GM18502 (cell line): ENCODE data around the gene ECI1.
"Not testable (repeated sequence)": the region's sequence is repeated elsewhere in the genome, so short reads cannot be mapped to it uniquely, and the experiment has no call there.

Experiments
- ATAC-seq: cut with Tn5 transposase; IDR thresholded peaks from one replicate; pipeline ENCODE4 v1.9.1; 2021; ENCODE audit warnings: mild to moderate bottlenecking; ENCODE audit not compliant: unreplicated experiment, poor library complexity

ECI1 gene

DNA sequence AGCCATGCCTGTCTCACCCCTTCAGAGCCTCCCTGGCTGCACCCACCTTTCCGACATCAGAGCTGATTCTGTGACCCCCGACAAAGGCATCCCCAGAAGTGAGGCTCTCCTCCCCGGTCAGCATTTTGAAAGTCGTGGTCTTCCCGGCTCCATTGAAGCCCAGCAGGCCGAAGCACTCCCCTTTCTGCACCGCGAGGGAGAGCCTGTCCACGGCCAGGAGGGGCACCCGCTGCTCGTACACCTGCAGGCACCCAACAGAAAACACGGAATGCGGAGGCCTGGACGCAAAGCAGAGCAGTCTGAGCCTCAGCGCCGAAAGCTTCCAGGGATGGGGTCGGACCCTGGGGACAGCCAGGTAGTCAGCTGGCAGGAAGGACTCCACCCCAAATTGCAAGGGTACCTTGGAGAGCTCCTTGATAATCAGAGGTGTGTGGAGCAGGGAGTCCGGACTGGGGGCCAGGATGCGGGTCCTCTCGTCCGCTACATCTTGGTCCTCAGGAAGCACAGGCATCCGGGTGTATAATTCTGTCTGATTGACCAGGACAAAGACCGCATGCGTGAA, 29.7 kb upstream of the ECI1 start:
- ATAC-seq = no peak

DNA sequence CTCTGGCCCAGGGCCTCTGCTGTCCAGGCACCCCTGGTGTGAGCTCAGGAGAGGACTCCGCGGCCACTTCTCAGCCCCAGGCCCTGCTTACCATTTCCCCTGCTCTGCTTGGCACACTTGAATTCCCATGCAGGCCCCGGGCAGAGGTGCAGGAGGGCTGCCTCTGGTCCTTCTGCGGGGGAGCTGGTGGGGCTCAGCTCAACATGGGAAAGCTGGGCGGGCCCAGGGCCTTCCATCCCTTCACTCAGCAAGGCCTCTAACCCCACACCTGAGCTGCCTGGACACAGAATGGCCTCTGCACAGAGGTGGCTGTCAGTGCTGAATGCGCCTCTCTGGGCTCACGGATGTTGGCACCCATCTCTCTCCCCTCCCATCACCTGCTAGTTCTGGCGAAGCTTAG, 29.1 kb upstream of the ECI1 start:
- ATAC-seq = no peak

DNA sequence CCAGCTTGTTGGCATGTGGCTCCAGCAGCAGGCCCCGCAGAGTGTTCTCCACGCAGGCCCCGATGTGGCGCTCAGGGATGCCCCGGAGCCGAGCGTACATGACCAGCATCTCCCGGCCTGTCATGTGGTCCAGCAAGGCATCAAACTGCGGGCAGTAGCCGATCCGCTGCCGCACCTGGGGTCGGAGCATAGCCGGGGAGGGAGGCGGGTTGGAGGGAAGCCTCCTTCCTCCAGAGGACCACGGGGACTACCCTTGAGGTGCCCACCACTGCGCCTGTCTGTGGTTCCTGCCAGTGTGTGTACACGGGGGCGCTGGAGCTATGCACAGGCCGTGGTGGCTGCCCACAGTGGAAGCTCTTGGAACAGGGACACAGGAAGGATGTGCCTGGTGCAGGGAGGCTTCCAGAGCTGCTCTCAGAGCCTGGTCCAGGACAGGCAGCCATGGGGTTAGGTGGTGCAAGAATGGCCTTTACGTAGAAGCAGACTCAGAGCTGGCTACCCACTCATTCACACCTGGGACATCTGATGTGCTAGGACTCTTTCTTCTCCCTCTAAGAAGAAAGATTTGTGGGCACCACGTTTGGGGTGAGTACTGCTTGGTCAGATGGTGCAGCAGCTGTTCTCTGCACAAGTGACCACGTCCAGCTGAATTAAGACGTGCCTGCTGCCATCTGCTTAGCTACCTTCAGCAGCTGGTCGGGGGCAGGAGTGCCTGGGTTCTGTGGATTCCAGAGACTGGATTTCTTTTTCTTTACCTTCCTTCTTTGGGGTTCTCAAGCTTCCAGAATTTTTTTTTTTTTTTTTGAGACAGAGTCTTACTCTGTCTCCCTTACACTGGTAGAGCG, 27.8 kb upstream of the ECI1 start:
- no peak for ATAC-seq

DNA sequence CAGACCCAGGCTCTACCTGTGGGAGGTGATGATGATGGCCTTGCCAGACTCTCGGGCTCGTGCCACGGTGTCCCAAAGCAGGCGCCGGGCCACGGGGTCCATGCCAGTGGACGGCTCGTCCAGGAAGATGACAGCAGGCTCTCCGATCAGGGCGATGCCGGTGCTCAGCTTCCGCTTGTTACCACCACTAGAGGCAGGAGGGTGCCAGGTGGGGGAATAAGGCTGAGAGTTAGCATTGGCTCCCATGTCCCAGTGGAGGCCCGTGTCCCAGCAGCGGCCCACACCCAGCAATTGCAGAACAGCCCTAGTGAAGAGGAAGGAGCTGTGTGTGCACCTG, 26.9 kb upstream of the ECI1 start:
- ATAC-seq = no peak

DNA sequence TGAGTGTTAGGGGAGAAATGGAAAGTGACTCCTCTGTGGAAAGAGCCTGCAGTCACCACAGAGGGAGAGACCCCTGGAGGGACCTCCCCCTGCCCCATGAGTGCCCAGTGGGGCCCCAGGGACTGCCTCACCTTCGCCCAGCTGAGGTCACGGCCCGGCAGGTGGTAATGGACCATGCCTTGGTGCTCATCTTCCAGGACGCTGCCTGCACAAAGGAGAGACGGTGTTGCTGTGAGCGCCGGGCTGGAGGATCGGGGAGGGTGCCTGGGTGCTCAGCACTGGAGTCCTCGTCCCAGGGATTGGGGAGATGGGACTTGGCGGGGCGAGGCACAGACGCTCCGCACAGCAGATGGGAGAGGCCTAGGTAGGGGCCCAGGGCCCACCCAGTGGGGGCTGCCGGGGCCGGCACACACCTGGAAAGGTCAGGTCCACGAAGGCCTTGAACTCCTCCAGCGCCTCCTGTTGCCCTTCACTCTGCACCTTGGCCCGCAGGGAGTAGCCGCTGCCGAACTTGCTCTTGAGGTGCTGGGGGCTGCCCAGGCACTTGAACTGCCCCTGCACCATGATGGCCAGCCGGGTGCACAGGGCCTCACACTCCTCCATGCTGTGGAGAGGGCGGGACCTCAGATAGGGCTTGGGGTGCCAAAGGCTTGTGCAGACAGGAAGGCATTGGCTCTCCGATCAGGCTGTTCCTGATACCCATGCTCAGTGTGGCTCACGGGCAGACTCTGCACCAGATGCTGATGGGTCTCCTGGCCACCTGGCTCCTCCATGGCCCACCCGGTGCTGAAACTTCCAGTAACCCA, 26.3 kb upstream of the ECI1 start:
- no peak for ATAC-seq

DNA sequence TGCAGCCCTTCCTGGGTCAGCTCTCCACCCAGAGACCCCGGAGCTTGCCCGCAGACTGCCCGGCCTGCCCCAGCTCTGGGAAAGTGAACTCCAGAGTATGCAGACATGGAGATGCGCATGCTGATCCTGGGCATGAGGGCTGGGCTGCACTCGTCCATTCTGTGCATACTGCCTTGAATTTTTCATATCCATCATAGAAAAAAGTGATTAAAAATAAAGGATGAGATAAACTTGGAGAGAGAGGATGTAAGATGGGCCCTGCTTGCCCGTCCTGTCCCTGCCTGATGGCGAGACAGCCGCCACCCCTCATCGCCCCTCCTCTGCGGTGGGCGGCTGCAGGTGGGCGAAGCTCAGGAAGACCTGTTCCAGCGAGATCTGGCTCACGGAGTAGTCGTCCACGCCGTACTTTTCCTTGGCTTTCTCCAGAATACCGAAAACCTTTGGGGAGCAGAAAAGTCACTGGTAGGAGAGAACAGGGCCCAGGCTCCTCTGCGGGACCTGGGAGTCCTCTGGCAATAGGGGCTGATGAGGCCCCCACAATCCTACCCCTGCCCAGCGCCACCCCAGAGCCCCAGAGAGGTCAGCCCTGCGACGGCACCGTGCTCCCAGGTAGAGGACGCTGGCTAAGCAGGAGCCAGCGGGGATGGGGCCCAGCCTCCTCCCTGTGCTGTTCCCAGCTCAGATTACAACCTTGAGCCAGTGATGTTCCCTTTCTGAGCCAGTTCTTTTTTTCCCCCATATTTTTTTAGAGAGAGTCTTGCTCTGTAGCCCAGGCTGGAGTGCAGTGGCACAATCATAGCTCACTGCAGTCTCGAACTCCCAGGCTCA, 25.2 kb upstream of the ECI1 start:
- ATAC-seq = no peak

DNA sequence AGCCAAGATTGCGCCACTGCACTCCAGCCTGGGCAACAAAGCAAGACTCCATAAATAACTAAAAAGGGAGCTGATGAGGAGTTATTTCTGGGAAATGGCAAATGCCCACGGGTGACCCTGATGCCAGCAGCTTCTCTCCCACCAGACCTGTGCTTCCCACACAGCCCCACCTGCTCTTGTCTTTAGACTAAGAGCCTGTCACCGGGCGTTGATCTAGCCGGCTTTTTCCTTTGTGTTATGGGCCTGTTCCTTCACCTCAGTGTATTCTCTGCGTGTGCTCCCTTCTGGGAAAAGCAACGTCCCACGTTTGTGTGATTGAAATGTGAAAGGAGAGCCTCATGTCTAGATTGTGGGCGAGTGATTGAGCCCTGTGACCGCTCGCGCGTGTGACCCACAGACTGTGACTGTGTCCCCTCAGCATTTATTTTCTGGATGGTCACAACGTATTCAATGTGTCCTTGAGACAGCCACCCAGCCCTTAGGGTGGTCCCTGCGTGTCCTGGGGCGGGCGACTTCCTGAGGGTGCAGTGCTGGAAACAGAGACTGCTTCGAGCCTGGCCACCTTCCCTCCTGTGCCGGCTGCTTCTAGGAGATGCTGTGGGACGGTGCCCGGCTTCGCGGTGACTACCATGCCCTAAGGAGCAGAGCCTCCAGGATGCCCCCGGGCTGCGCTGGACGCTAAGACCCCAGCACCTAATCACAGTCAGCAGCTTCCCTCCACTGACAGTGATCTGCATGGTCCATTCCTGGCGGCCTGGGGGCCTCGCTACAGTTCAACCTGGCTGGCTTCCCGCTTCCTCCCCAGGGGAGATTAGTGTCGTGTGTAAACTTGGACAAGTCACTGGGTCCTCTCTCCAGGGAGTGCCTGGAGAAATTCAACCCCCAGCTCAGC, 24.3 kb upstream of the ECI1 start:
- ATAC-seq = no peak

GRCh38 chr16:2273931-2274330, 22.5 kb upstream of the ECI1 start:
- ATAC-seq = no peak

DNA sequence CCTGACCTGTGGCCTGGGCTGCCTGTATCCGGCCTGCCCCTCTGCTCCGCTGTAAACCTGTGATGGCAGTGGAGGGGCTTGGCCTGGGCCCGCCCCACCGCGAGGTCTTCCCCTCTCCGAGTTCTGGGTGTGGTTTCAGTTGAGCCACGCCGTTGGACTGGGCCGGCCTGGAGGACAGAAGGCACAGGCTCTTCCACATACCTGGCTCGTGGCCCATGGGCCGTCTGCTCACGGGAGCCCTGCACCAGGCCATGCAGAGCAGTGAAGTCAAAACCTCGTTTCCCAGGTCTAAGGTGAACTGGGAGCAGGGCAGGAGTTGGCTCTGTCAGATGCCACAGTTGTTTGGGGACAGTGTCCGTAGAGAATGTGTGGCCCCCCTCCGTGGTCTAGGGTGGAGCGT, 22.1 kb upstream of the ECI1 start:
- no peak for ATAC-seq

DNA sequence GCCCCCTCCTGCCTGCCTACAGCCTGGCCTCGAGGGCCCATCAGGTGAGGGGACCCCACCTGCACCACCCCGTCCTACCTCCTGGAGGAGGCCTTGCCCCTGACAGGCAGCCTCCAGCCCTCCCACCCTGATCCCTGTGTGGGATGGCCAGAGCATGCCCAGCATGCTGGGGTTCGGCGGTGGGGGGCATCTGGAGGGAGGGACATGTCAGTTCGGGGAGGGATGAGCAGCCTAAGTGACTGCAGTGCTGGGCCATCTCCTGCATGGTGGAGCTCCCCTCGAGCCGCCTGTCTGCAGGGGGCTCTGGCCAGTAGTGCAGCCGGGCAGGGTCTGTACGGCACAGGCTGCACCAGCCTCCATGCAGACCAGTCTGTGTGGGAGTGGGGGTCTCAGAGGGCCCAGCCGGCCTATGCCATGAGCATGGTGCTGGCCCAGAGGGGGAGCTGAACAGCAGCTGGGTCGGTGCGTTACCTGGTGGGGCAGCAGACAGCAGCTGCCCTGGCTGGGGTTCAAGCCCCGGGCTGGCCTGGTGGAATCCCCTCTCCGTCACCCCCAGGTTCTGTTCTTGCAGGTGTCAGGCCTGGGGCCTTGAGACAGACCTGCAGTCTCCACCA, 20.6 kb upstream of the ECI1 start:
- ATAC-seq = no peak

DNA sequence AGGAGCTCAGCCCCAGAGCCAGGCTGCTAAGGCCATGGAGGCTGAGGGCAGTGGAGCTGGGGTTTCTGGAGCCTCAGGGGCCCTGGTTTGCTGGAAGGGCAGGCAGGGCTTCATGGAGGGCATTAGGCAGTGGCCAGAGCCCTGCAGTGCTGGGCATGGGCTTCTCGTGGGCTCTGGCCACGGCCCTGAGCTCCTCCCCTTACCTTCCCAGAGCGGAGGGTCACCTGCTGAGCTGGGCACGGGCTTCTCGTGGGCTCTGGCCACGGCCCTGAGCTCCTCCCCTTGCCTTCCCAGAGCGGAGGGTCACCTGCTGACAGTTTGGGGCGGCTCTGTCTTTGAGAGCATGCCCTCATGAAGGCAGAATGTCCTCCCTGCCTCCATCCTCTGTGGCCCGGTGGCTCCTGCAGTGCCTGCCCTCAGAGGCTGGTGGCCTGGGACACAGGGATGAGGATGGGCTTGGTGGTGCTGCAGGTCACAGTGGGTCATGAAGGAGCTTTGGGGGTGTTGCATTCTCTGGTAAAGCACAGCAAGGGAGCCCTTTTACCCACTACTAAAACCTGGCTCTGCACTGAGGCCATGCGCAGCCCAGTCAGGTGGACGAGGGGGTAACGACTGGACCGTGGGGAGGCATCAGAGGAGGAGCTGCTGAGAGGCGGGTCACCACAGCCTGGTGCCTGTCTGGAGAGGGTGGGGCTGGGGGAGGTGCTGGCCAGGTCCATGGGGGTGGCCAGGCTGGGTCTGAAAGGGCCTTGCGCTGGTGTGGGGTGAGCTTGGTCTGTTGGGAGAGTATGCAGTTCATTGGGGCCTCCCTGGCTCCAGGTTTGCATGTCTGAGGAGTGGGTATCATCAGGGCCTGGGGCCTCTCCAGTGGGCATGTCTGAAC, 19.4 kb upstream of the ECI1 start:
- ATAC-seq = no peak

DNA sequence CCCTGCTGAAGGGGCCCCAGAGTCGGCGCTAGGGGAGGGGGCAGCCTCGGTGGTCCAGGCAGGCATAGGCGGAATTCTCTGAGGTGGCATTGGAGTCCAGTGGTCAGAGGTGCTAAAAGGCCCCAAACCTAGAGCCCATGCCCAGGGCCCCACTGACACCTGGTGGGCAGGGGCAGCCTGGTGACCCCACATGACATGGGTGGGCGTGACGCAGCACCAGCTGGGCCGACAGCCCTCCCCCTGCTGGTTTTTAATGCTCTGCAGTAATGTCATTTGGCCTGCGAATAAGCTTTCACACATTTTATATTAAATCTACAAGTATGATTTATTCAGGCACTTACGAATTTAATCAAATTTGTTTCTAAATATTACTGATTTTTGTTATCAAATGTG, 18.7 kb upstream of the ECI1 start:
- no peak for ATAC-seq

- ATAC-seq = peak; percentile 78
These were observed 16.7 kb upstream of the ECI1 start, which contains the start of gene RNPS1 for GRCh38 chr16:2267913-2268666. TSS of gene RNPS1 (minus strand) at chr16:2268126. CDS start at chr16:2264643, 3,483 bp downstream.

- ATAC-seq = peak; percentile 59
These were observed 16.1 kb upstream of the ECI1 start for GRCh38 chr16:2267505-2267912.

DNA sequence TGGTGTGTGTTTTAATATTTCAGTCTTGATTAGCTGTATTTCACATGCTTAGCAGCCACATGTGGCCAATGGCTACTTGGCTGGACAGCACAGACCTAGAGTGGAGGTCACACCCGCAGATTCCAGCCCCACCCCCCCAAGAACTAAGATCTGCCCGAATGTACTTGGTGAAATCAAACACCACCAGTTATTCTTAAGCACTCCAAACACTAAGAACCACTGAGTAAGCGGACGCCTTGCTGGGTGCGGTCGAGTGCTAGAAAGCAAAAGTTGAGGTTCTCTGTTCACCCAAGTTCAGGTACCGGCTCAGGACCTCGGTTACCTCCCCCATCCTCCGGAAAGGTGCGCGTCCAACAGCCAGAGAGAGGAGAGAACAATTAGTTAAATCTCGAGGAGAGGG, 15.5 kb upstream of the ECI1 start:
- not testable (repeated sequence) for ATAC-seq

GRCh38 chr16:2263026-2263425, 11.6 kb upstream of the ECI1 start:
- not testable (repeated sequence) for ATAC-seq

DNA sequence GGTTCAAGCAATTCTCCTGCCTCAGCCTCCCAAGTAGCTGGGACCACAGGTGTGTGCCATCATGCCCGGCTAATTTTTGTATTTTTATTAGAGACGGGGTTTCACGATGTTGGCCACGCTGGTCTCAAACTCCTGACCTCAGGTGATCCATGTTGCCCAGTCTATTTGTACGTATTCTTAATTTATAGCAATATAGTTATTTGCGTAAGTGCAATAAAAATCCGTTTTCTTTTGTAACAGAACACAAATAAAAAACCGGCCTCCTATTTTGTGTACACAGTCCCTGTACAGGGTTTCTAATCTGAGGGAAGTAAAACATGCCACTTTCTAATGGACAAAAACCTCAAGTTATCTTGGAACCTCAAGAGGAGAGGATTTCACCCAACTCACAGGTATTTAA, 8.9 kb upstream of the ECI1 start:
- ATAC-seq = no peak
